ENCODE results near the gene MORN3. TPM values are rescaled to one million over a fixed set of nuclear protein-coding genes. Genes with fewer than 3 reads are reported as not detected.
"Not testable (repeated sequence)": the region's sequence is repeated elsewhere in the genome, so short reads cannot be mapped to it uniquely, and the experiment has no call there.

MORN3 gene
- total RNA-seq, 1 experiment from 2014 or later, result 0.72 TPM

GRCh38 chr12:121693155-121693687 is 23.8 kb upstream of the MORN3 start:
- in situ Hi-C loops (cut with HindIII; ENCODE audit: low pct_unique_long_range_greater_than_20kb, low sequenced_read_pairs), result no loop called here
- BruUV-seq (replicated peaks), result no TSS peak
- DNase-seq (ENCODE audit: low read depth, low spot score) (no peak), ATAC-seq (no peak)
- ChIA-PET POLR2A (no interaction called here), CTCF (interaction anchor here (0.6 kb wide), 1 partner anchor 83 kb away, joined by 3 read pairs; no protein-coding TSS in a partner anchor)
- H3K27ac ChIP-seq (ENCODE audit: low read length), result no peak overlapping the region
- H3K4me1 ChIP-seq (ENCODE audit: control insufficient read depth, insufficient read depth, low read length), result no peaks in the 10 kb centered on the region
- intact Hi-C loops (cut with micrococcal nuclease; ENCODE audit: unreplicated experiment), result no loop called here
- H3K36me3 ChIP-seq (ENCODE audit: control insufficient read depth, insufficient read depth, low read length), result no peaks in the 10 kb centered on the region
- H3K4me3 ChIP-seq (ENCODE audit: low read depth in 2 of 2, low read length in 2 of 2), result no peak overlapping the region
- H3K27me3 ChIP-seq (ENCODE audit: control insufficient read depth, insufficient read depth, low read length), result no peaks in the 10 kb centered on the region
- TF ChIP-seq TCF7L2 (IDR thresholded peaks at IDR 0.05; ENCODE audit: low read depth, low read length) (no peak), POLR2AphosphoS5 (IDR thresholded peaks at IDR 0.05; ENCODE audit: low read depth, low read length) (no peak), SIN3A (IDR thresholded peaks at IDR 0.05; ENCODE audit: borderline replicate concordance, insufficient read depth, low read depth, low read length) (no peak), CTCF (IDR thresholded peaks at IDR 0.05) (no peak), REST (IDR thresholded peaks at IDR 0.05; ENCODE audit: insufficient read depth in 1 of 2, low read depth in 2 of 2, low read length in 1 of 2) (no peak)
- H3K9me3 ChIP-seq (ENCODE audit: control insufficient read depth, insufficient read depth, low read depth, low read length), result no peaks in the 10 kb centered on the region

- H3K27ac ChIP-seq (ENCODE audit: low read length); DNase-seq (ENCODE audit: low read depth, low spot score); CTCF ChIA-PET; H3K27me3 ChIP-seq (ENCODE audit: control insufficient read depth, insufficient read depth, low read length); ATAC-seq; in situ Hi-C loops (cut with HindIII; ENCODE audit: low pct_unique_long_range_greater_than_20kb, low sequenced_read_pairs); H3K4me3 ChIP-seq (ENCODE audit: low read depth in 2 of 2, low read length in 2 of 2); H3K9me3 ChIP-seq (ENCODE audit: control insufficient read depth, insufficient read depth, low read depth, low read length); H3K4me1 ChIP-seq (ENCODE audit: control insufficient read depth, insufficient read depth, low read length); BruUV-seq (replicated peaks); intact Hi-C loops (cut with micrococcal nuclease; ENCODE audit: unreplicated experiment); POLR2A ChIA-PET; H3K36me3 ChIP-seq (ENCODE audit: control insufficient read depth, insufficient read depth, low read length): not testable (repeated sequence)
Observed at GRCh38 chr12:121692744-121693143, 23.3 kb upstream of the MORN3 start.

- TF ChIP-seq POLR2AphosphoS5 (IDR thresholded peaks at IDR 0.05; ENCODE audit: low read depth, low read length), result no peak
- TF ChIP-seq CTCF (IDR thresholded peaks at IDR 0.05), result no peak
- no peak for TF ChIP-seq TCF7L2 (IDR thresholded peaks at IDR 0.05; ENCODE audit: low read depth, low read length)
- TF ChIP-seq REST (IDR thresholded peaks at IDR 0.05; ENCODE audit: insufficient read depth in 1 of 2, low read depth in 2 of 2, low read length in 1 of 2), result no peak
- no peak for TF ChIP-seq SIN3A (IDR thresholded peaks at IDR 0.05; ENCODE audit: borderline replicate concordance, insufficient read depth, low read depth, low read length)
- ATAC-seq (no peak), DNase-seq (ENCODE audit: low read depth, low spot score) (no peak)
- Histone ChIP-seq H3K27me3 (ENCODE audit: control insufficient read depth, insufficient read depth, low read length) (no peaks in the 10 kb centered on the region), H3K9me3 (ENCODE audit: control insufficient read depth, insufficient read depth, low read depth, low read length) (no peaks in the 10 kb centered on the region), H3K4me3 (ENCODE audit: low read depth in 2 of 2, low read length in 2 of 2) (no peak overlapping the region), H3K27ac (ENCODE audit: low read length) (no peak overlapping the region), H3K4me1 (ENCODE audit: control insufficient read depth, insufficient read depth, low read length) (no peaks in the 10 kb centered on the region; the same call in 1 of the 2 replicates), H3K36me3 (ENCODE audit: control insufficient read depth, insufficient read depth, low read length) (no peaks in the 10 kb centered on the region)
- intact Hi-C loops (cut with micrococcal nuclease; ENCODE audit: unreplicated experiment), result loop anchor here (10.0 kb wide), 1 partner anchor 195 kb away; no protein-coding TSS in a partner anchor
- ChIA-PET POLR2A (interaction anchor here (1.1 kb wide), 1 partner anchor 17 kb away, joined by 6 read pairs; no protein-coding TSS in a partner anchor), CTCF (no interaction called here)
- BruUV-seq (replicated peaks), result no TSS peak
- in situ Hi-C loops (cut with HindIII; ENCODE audit: low pct_unique_long_range_greater_than_20kb, low sequenced_read_pairs), result no loop called here
Observed at GRCh38 chr12:121689430-121689829, 20.0 kb upstream of the MORN3 start.

All from Panc1 (cell line).